Spleen (tissue), 11 donors: ENCODE results near the gene PIGC. TPM values are rescaled to one million over a fixed set of nuclear protein-coding genes. Genes with fewer than 3 reads are reported as not detected.

Experiments used
- DNase-seq: peaks from one replicate; pipeline ENCODE4 v3.0.0-alpha.2; 2020
- H3K27ac ChIP-seq, 8 donors: fragments of 200-600 bp; sonication (generic) in 7 of 8; 1 replicate in 4 of 8; 2 replicates in 4 of 8; pipeline versions ENCODE4 v1.5.0 to v1.8.0; 2016 to 2021; ENCODE audit warnings: inconsistent platforms in 4 of 8, mild to moderate bottlenecking in 4 of 8, moderate library complexity in 1 of 8
- H3K27me3 ChIP-seq, 7 donors: fragments of 200-600 bp; sonication (generic) in 6 of 7; replicated peaks in 1 of 7; 1 replicate in 4 of 7; 2 replicates in 3 of 7; pipeline versions ENCODE4 v1.5.0 to v1.8.0; 2016 to 2021; ENCODE audit warnings: inconsistent platforms in 3 of 7, mild to moderate bottlenecking in 1 of 7
- H3K36me3 ChIP-seq, 6 donors: fragments of 200-600 bp; sonication (generic) in 5 of 6; 1 replicate in 4 of 6; 2 replicates in 2 of 6; pipeline versions ENCODE4 v1.5.0 to v1.8.0; 2016 to 2021; ENCODE audit warnings: inconsistent platforms in 2 of 6
- H3K4me1 ChIP-seq, 6 donors: fragments of 200-600 bp; sonication (generic) in 5 of 6; 1 replicate in 3 of 6; 2 replicates in 3 of 6; pipeline versions ENCODE4 v1.5.0 to v1.8.0; 2016 to 2021; ENCODE audit warnings: inconsistent platforms in 3 of 6
- H3K4me3 ChIP-seq, 8 donors: fragments of 200-600 bp; sonication (generic) in 7 of 8; 1 replicate in 4 of 8; 2 replicates in 4 of 8; pipeline versions ENCODE4 v1.5.0 to v1.8.0; 2016 to 2021; ENCODE audit warnings: inconsistent platforms in 4 of 8, mild to moderate bottlenecking in 4 of 8, moderate library complexity in 2 of 8
- H3K9me3 ChIP-seq, 8 donors: fragments of 200-600 bp; sonication (generic) in 7 of 8; 1 replicate in 4 of 8; 2 replicates in 4 of 8; pipeline versions ENCODE4 v1.5.0 to v1.8.0; 2016 to 2021; ENCODE audit warnings: inconsistent platforms in 4 of 8
- POLR2A ChIP-seq, 3 donors: fragments of 450-650 bp; IDR thresholded peaks; one replicate each; pipeline ENCODE4 v1.5.1; 2017; ENCODE audit warnings: antibody characterized with exemption in 3 of 3, mild to moderate bottlenecking in 1 of 3
- POLR2AphosphoS5 ChIP-seq, 3 donors: sonication (generic); formaldehyde crosslinking; IDR thresholded peaks; one replicate each; pipeline ENCODE4 v1.5.1; 2017; ENCODE audit warnings: antibody characterized with exemption in 3 of 3
- WGBS, 5 donors: extraction: QIAGEN DNeasy Blood & Tissue Kit in 3 of 5; methylation state at CpG; one replicate each; pipeline versions ENCODE4 v1.1.5 to v1.1.7; 2013 to 2018; 5-methylcytosine and 5-hydroxymethylcytosine counted together
- intact Hi-C: fragments of 100-400 bp; cut with DNase I; formaldehyde crosslinking; loops from one replicate; pipeline ENCODE4 v1.15.0; 2023; ENCODE audit warnings: low total_unique reads
- polyA plus RNA-seq, 3 donors: library from polyadenylated mRNA; stranded (reverse); fragments of 200-250 nt; gene quantifications; one replicate each; pipeline ENCODE4 v1.2.1, GENCODE V29; 2013
- total RNA-seq, 7 donors: library from RNA; depleted of rRNA in 3 of 7; stranded (reverse); fragments of >200 nt in 3 of 7; fragmentation: NEBNext Ultra II Directional in 4 of 7; extraction: Animal tissue kit (Norgen Biotek cat#: 25700) in 4 of 7; gene quantifications; one replicate each; pipeline versions ENCODE4 v1.1.0 to v1.2.1, GENCODE V29; 2016 to 2021
- TF ChIP-seq, protein P1 (sequence below), 11 experiments: fragments of 200-600 bp in 7 of 11; fragments of 450-650 bp in 4 of 11; sonication (generic) in 4 of 11; IDR thresholded peaks in 8 of 11; conservative IDR thresholded peaks in 3 of 11; 1 replicate in 7 of 11; 2 replicates in 4 of 11; pipeline versions ENCODE4 v1.4.0 to v1.8.0; 2016 to 2021; ENCODE audit warnings: antibody characterized with exemption in 11 of 11, inconsistent platforms in 4 of 11, mild to moderate bottlenecking in 1 of 11
- donor health status: healthy with polysubstance abuse.
- donor health status: DM: no; HTN: no; CAD: no; lungs with moderate emphysema.
- donor health status: DM: no; HTN: no; CAD: no.
- donor health status: Bipolar disorder and iron deficiency.
- donor health status: healthy.
- donor health status: DM: no; HTN: no; CAD: no.
- donor health status: DM: yes; HTN: yes; CAD: no.

PIGC gene
- total and polyA plus RNA-seq, 10 donors = 20.1 to 28.0 (median 23.9) TPM

DNA sequence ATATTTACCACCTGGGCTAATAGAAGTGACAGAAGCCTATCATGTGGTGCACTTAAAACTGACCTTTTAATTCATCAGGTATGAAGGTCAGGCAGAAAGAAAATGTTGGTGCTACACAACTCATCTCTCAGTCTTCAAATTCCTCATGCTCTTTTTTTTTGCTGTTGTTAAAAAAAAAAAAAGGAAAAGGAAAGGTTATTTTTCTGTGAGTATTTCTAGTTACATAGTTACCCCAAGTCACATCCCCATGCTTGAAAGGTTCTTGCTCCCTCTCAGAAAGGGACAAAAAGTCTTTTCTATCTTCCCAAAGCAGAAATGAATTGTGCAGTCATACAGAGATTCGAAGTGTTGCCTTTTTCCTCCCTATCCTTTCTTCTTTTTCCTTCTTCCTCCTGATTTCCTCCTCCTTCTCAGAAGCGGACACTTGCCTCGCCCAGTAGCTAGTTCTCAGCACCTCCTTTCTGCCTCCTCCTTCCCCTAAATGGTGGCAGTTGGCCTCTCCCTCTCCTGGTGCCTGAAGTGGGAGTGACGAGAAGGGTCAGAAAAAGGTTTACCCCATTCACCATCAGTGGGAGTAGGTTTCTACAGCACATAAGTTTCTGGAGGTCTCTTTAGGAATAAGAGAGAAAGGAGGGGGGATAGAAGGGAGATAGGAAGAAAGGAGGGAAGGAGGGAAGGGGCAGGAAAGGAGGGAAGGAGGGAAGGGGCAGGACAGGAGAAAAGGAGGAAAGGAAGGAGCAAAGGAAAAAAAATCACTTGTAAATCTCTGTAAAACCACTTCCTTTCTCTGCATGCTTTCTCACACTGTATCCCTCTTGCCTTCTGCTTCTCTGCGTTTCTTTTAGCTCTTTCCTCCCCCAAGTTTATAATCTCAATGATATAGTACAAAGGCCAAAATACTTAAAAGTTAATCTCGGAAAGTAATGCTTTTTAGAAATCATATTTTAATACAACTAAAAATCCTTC lies 43.8 kb downstream of the PIGC start:
- Histone ChIP-seq H3K4me1 (peaks cover 9 to 63% (median 28%) of the 10 kb centered on the region in 6 donors), H3K27me3 (no peaks in the 10 kb centered on the region), H3K27ac (peak overlapping the region; percentile 22 to 79 (median 72)), H3K36me3 (no peaks in the 10 kb centered on the region), H3K9me3 (no peaks in the 10 kb centered on the region), H3K4me3 (no peak overlapping the region)
- WGBS, 5 donors = 56 to 68% (median 68%) methylated on average over 6 of the region's 6 CpGs
- intact Hi-C loops = loop anchor here (10.0 kb wide), 2 partner anchors 215 to 395 kb away; no protein-coding TSS in a partner anchor
- DNase-seq = no peak
- TF ChIP-seq POLR2A (IDR thresholded peaks at IDR 0.05) = no peak
- TF ChIP-seq, protein P1, sequence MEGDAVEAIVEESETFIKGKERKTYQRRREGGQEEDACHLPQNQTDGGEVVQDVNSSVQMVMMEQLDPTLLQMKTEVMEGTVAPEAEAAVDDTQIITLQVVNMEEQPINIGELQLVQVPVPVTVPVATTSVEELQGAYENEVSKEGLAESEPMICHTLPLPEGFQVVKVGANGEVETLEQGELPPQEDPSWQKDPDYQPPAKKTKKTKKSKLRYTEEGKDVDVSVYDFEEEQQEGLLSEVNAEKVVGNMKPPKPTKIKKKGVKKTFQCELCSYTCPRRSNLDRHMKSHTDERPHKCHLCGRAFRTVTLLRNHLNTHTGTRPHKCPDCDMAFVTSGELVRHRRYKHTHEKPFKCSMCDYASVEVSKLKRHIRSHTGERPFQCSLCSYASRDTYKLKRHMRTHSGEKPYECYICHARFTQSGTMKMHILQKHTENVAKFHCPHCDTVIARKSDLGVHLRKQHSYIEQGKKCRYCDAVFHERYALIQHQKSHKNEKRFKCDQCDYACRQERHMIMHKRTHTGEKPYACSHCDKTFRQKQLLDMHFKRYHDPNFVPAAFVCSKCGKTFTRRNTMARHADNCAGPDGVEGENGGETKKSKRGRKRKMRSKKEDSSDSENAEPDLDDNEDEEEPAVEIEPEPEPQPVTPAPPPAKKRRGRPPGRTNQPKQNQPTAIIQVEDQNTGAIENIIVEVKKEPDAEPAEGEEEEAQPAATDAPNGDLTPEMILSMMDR (IDR thresholded peaks at IDR 0.05 in 8 of 11, conservative IDR thresholded peaks at IDR 0.05 in 3 of 11) = peak in 2 of 11 experiments; percentile 5 to 25

DNA sequence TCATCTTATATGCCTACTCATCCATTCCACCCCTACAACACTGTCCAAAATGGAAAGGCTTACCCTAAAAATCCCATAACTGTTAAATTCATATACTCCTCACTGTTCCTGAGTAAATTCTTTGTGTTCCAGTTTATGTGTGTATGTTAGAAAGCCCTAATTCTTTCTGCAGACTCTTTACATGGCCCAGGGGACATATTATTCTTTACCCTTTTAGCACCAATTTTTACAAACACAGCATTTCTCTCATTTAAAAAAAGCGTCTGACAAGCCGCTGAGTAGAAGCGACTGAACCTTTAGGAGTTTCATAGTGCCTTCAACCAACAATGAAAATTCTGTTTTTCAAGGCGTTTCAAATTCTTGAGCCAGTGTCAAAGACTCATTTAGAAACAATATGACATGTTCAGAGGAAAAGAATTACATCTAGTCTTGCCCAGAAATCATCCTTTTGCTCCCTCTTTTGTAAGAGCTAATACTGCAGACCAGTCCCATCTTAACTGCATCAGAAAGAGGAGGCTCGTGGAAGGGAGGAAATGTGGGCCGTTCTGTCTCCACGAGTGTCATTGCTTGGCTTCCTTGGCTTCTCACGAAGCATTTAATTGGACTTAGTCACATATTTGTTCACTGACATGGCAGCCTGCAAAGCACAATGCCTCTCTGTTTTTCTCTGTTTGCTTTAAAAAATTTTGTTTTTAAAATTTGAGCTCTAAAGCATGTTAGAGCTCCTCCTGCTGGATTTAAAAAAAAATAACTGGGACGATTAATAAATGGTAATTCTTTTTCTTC lies 44.7 kb downstream of the PIGC start:
- intact Hi-C loops = loop anchor here (10.0 kb wide), 1 partner anchor 214 kb away; no protein-coding TSS in a partner anchor
- 35 to 42% (median 36%) methylated on average over 9 of the region's 9 CpGs for WGBS, 5 donors
- Histone ChIP-seq H3K27ac (peak overlapping the region; percentile 15 to 79 (median 72)), H3K36me3 (no peaks in the 10 kb centered on the region), H3K9me3 (no peaks in the 10 kb centered on the region), H3K4me1 (peaks cover 18 to 72% (median 37%) of the 10 kb centered on the region in 6 donors), H3K27me3 (no peaks in the 10 kb centered on the region), H3K4me3 (peak overlapping the region in 1 of 8 donors; percentile 41)
- DNase-seq = no peak
- TF ChIP-seq POLR2AphosphoS5 (IDR thresholded peaks at IDR 0.05) (peak in 1 of 3 donors; percentile 25), POLR2A (IDR thresholded peaks at IDR 0.05) (no peak)
- TF ChIP-seq, protein P1 (IDR thresholded peaks at IDR 0.05 in 8 of 11, conservative IDR thresholded peaks at IDR 0.05 in 3 of 11) = peak in 9 of 11 experiments; percentile 34 to 71 (median 52)

DNA sequence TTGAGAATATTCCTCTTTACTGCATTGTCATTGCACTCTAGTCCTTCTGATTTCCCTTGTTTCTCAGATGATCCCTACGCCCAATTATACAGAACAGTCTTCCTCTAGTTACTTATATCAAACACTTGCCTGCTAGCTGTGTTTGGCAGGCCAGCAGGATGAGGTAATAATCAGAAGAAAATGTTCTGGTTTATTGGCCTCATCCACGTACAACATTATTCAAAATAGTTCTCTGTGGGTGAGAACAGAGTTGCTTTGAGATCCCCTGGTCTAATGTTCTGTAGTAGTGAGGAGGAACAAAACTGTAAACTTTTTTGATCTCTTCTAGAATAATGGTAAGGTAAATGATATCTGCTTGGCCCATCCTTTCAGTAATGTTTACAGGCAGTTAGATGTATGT lies 45.7 kb downstream of the PIGC start:
- no peak for DNase-seq
- H3K27ac ChIP-seq = peak overlapping the region in 5 of 8 donors; percentile 63 to 79 (median 77)
- no peaks in the 10 kb centered on the region for H3K9me3 ChIP-seq
- H3K27me3 ChIP-seq = no peaks in the 10 kb centered on the region
- H3K36me3 ChIP-seq = no peaks in the 10 kb centered on the region
- TF ChIP-seq POLR2A (IDR thresholded peaks at IDR 0.05) = no peak
- TF ChIP-seq POLR2AphosphoS5 (IDR thresholded peaks at IDR 0.05) = no peak
- TF ChIP-seq, protein P1 (IDR thresholded peaks at IDR 0.05 in 8 of 11, conservative IDR thresholded peaks at IDR 0.05 in 3 of 11) = no peak
- peaks cover 25 to 78% (median 46%) of the 10 kb centered on the region in 6 donors for H3K4me1 ChIP-seq
- intact Hi-C loops = loop anchor here (10.0 kb wide), 1 partner anchor 213 kb away; no protein-coding TSS in a partner anchor
- no peak overlapping the region for H3K4me3 ChIP-seq
- WGBS, 5 donors = 66 to 78% (median 74%) methylated on average over 2 of the region's 2 CpGs
